DOHH2 (cell line): ENCODE data around the gene SUGCT.

ENCODE experiments used
- CTCF ChIP-seq: fragments of 200-600 bp; sonication (generic); IDR thresholded peaks from one replicate; pipeline ENCODE4 v1.5.1; 2014; ENCODE audit warnings: antibody characterized with exemption, mild to moderate bottlenecking, low read depth, low read length; ENCODE audit not compliant: poor library complexity, severe bottlenecking
- EZH2phosphoT487 ChIP-seq: fragments of 200-600 bp; sonication (generic); IDR thresholded peaks from 2 replicates; pipeline ENCODE4 v1.6.1; 2017; ENCODE audit warnings: borderline replicate concordance, mild to moderate bottlenecking, antibody characterized with exemption, low read length, moderate library complexity, mixed read lengths

GRCh38 chr7:40429826-40430225 lies 295.0 kb downstream of the SUGCT start:
- TF ChIP-seq CTCF (no peak), EZH2phosphoT487 (no peak)
